PC-3 (cell line): ENCODE measurements around the gene TMEM11. TPM values are rescaled to one million over a fixed set of nuclear protein-coding genes. Genes with fewer than 3 reads are reported as not detected.

ENCODE experiments used
- ATAC-seq: fragments of 200-7000 bp; cut with Tn5 transposase; 2 replicates; pipeline ENCODE4 v1.9.1; 2020; ENCODE audit warnings: mild to moderate bottlenecking, moderate library complexity
- BruUV-seq: library from RNA; stranded (reverse); fragments of 400-500 nt; replicated peaks from 2 replicates; lab custom pipeline; 2021; lab: Mats Ljungman, UMichigan
- CTCF ChIA-PET: fragments of 300-600 bp; sonication (Branson Sonifier 250); formaldehyde crosslinking; loops from one replicate; lab custom pipeline; 2022; ENCODE audit warnings: antibody characterized with exemption; lab: Charles Lee
- POLR2A ChIA-PET: fragments of 300-600 bp; sonication (Branson Sonifier 250); formaldehyde crosslinking; loops from one replicate; lab custom pipeline; 2022; ENCODE audit warnings: antibody characterized with exemption; ENCODE audit not compliant: unreplicated experiment; lab: Charles Lee
- DNase-seq: peaks from one replicate; pipeline ENCODE4 v3.0.0-alpha.2; 2015
- H2AFZ ChIP-seq: fragments of 300-600 bp; sonication (generic); 2 replicates; pipeline ENCODE4 v1.6.0; 2016; ENCODE audit warnings: antibody characterized with exemption, low read length
- H3F3A ChIP-seq: fragments of 300-600 bp; sonication (generic); one replicate; pipeline ENCODE4 v1.6.0; 2017; ENCODE audit warnings: antibody characterized with exemption, low read length, control low read depth, mild to moderate bottlenecking; ENCODE audit not compliant: unreplicated experiment
- H3K27ac ChIP-seq: fragments of 300-600 bp; sonication (generic); 2 replicates; pipeline ENCODE4 v1.5.1; 2016; ENCODE audit warnings: mild to moderate bottlenecking, low read length
- H3K27me3 ChIP-seq: fragments of 300-600 bp; sonication (generic); 2 replicates; pipeline ENCODE4 v1.6.1; 2016; ENCODE audit warnings: low read length, mixed read lengths
- H3K36me3 ChIP-seq: fragments of 300-600 bp; sonication (generic); 2 replicates; pipeline ENCODE4 v1.6.1; 2016; ENCODE audit warnings: low read depth, mixed run types, low read length, mixed read lengths
- H3K4me1 ChIP-seq: fragments of 300-600 bp; sonication (generic); 2 replicates; pipeline ENCODE4 v1.5.1; 2016; ENCODE audit warnings: low read length; ENCODE audit not compliant: insufficient read depth
- H3K4me2 ChIP-seq: fragments of 300-600 bp; sonication (generic); 2 replicates; pipeline ENCODE4 v1.6.0; 2016; ENCODE audit warnings: low read length
- H3K4me3 ChIP-seq: fragments of 300-600 bp; sonication (generic); 2 replicates; pipeline ENCODE4 v1.5.1; 2016; ENCODE audit warnings: mild to moderate bottlenecking, low read length, mixed read lengths
- H3K79me2 ChIP-seq: fragments of 300-600 bp; sonication (generic); 2 replicates; pipeline ENCODE4 v1.6.1; 2017; ENCODE audit warnings: low read length, mixed read lengths
- H3K9ac ChIP-seq: fragments of 300-600 bp; sonication (generic); 2 replicates; pipeline ENCODE4 v1.6.0; 2016; ENCODE audit warnings: mild to moderate bottlenecking, low read length
- H3K9me2 ChIP-seq: fragments of 300-600 bp; sonication (generic); replicated peaks from 2 replicates; pipeline ENCODE4 v1.6.1; 2016; ENCODE audit warnings: mixed run types, low read length, mixed read lengths
- H3K9me3 ChIP-seq: fragments of 300-600 bp; sonication (generic); 2 replicates; pipeline ENCODE4 v1.6.1; 2016; ENCODE audit warnings: low read length, mixed read lengths
- H4K20me1 ChIP-seq: fragments of 300-600 bp; sonication (generic); 2 replicates; pipeline ENCODE4 v1.6.1; 2016; ENCODE audit warnings: low read length, mixed read lengths
- EZH2 ChIP-seq: fragments of 300-600 bp; sonication (generic); IDR thresholded peaks from one replicate; pipeline ENCODE4 v1.6.1; 2017; ENCODE audit warnings: antibody characterized with exemption, mild to moderate bottlenecking, low read length; ENCODE audit not compliant: unreplicated experiment
- EZH2phosphoT487 ChIP-seq: fragments of 300-600 bp; sonication (generic); IDR thresholded peaks from 2 replicates; pipeline ENCODE4 v1.6.1; 2018; ENCODE audit warnings: mild to moderate bottlenecking, antibody characterized with exemption, low read length, borderline replicate concordance
- intact Hi-C: fragments of 100-400 bp; cut with micrococcal nuclease; formaldehyde crosslinking; loops from 2 replicates; pipeline ENCODE4 v1.9.0; 2023
- total RNA-seq: library from RNA; depleted of rRNA; stranded (reverse); fragments of >200 nt; gene quantifications from 2 replicates; pipeline ENCODE4 v1.2.3, GENCODE V29; 2014
- TF ChIP-seq, protein P1 (sequence below): fragments of 300-600 bp; sonication (generic); conservative IDR thresholded peaks from 2 replicates; pipeline ENCODE4 v1.5.1; 2017; ENCODE audit warnings: antibody characterized with exemption, low read depth, mild to moderate bottlenecking, low read length

Gene TMEM11
- total RNA-seq, 1 experiment from 2014 or later: 70.8 TPM

DNA sequence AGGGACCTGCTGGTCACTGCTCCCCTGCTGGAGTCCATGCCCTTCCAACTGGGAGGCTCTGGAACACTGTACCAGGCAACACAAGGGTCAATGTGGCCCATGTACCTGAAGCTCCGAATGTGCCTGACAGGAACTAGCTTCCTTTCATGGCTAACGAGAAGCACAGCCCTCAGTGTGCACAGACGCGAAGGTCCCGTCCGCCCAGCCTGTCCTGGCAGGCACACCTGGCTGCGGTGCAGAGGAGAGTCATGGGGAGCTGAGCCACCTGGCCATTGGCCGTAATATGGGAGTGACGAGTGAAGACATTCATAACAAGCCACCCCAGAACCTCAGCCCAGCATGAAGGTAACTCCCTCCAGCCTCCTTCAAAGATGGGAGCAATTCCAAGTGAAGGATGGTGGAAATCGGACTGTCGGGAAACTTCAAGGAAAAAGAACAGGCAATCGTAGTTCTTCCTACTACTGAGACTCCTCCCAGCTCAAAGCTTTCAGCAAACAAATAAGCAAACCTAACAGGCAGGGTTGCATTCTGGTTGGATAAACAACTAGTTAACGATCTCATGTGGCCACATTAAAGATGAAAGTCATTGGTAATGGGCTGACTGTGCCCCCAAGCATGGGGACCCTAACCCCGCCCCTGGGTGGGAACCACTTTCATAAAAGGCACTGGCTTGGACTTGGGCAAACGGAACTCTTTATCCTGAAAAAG is 13.2 kb downstream of the TMEM11 start:
- H3F3A ChIP-seq: no peaks in the 10 kb centered on the region
- H3K4me2 ChIP-seq: no peak overlapping the region
- DNase-seq (no peak), ATAC-seq (no peak)
- intact Hi-C loops: no loop called here
- peaks cover 6% of the 10 kb centered on the region; the same call in 1 of the 2 replicates for H3K4me1 ChIP-seq
- H3K36me3 ChIP-seq: peaks cover 26% of the 10 kb centered on the region
- no peaks in the 10 kb centered on the region for H3K9me3 ChIP-seq
- CTCF ChIA-PET: no interaction called here
- TF ChIP-seq EZH2phosphoT487 (no peak), EZH2 (no peak)
- TF ChIP-seq, protein P1, sequence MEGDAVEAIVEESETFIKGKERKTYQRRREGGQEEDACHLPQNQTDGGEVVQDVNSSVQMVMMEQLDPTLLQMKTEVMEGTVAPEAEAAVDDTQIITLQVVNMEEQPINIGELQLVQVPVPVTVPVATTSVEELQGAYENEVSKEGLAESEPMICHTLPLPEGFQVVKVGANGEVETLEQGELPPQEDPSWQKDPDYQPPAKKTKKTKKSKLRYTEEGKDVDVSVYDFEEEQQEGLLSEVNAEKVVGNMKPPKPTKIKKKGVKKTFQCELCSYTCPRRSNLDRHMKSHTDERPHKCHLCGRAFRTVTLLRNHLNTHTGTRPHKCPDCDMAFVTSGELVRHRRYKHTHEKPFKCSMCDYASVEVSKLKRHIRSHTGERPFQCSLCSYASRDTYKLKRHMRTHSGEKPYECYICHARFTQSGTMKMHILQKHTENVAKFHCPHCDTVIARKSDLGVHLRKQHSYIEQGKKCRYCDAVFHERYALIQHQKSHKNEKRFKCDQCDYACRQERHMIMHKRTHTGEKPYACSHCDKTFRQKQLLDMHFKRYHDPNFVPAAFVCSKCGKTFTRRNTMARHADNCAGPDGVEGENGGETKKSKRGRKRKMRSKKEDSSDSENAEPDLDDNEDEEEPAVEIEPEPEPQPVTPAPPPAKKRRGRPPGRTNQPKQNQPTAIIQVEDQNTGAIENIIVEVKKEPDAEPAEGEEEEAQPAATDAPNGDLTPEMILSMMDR: no peak
- no peak overlapping the region for H3K27ac ChIP-seq
- peaks cover 86% of the 10 kb centered on the region for H3K79me2 ChIP-seq
- peaks cover 63% of the 10 kb centered on the region for H4K20me1 ChIP-seq
- BruUV-seq: no TSS peak
- no peaks in the 10 kb centered on the region for H3K27me3 ChIP-seq
- H3K4me3 ChIP-seq: no peak overlapping the region
- H3K9me2 ChIP-seq: no peaks in the 10 kb centered on the region
- POLR2A ChIA-PET: no interaction called here
- H3K9ac ChIP-seq: no peak overlapping the region
- no peak overlapping the region for H2AFZ ChIP-seq

DNA sequence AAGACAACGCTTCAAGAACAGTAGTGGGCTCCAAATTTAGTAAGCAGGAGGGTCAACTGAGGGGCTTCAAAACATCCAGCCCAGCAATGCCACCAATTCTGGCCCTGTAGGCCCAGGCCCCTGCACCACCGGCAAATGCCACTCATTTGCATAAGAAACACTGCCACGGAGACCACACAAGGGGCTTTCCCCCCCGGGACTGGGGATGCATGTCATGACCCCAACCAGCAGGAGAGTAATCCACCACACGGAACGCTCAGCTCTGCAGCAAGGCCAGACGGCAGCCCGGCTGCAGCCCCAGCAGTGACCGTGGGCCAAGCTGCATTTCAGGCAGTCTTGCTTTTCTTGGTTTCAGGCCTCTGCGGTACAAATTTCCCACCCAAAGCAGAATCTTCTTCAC is 14.1 kb downstream of the TMEM11 start:
- Histone ChIP-seq H3K27me3 (no peaks in the 10 kb centered on the region), H3K9me2 (no peaks in the 10 kb centered on the region), H4K20me1 (peaks cover 54% of the 10 kb centered on the region), H3K9ac (no peak overlapping the region), H3K9me3 (no peaks in the 10 kb centered on the region), H3K4me2 (no peak overlapping the region), H3K4me1 (peaks cover 6% of the 10 kb centered on the region; the same call in 1 of the 2 replicates), H3K27ac (no peak overlapping the region), H3K79me2 (peaks cover 77% of the 10 kb centered on the region), H3F3A (no peaks in the 10 kb centered on the region), H3K4me3 (no peak overlapping the region), H2AFZ (no peak overlapping the region), H3K36me3 (peaks cover 26% of the 10 kb centered on the region)
- ATAC-seq (no peak), DNase-seq (no peak)
- ChIA-PET CTCF (no interaction called here), POLR2A (no interaction called here)
- BruUV-seq: no TSS peak
- intact Hi-C loops: no loop called here
- TF ChIP-seq EZH2phosphoT487: no peak
- TF ChIP-seq, protein P1: no peak
- no peak for TF ChIP-seq EZH2

DNA sequence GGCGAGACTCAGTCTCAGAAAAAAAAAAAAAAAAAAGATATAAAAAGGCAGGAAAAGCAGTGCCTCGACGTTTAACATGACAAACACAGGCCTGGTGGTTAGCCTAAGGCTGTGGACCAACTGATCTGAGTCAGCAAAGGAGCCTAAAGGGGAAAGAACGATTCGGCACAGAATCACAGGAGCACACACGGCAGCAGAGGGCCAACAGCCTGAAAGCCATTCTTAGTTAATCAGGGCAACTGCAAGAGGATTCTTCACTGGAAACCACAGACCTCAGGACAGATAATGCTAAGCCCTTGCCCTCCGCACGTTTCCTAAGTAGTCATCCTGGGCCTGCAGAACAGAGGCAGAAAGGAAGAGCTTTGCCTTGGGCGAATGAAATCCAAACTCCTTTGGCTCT is 14.7 kb downstream of the TMEM11 start:
- Histone ChIP-seq H3F3A (no peaks in the 10 kb centered on the region), H3K9me3 (no peaks in the 10 kb centered on the region), H2AFZ (no peak overlapping the region), H3K4me3 (no peak overlapping the region), H3K79me2 (peaks cover 72% of the 10 kb centered on the region), H3K4me1 (peaks cover 6% of the 10 kb centered on the region; the same call in 1 of the 2 replicates), H3K27me3 (no peaks in the 10 kb centered on the region), H3K9ac (no peak overlapping the region), H3K27ac (no peak overlapping the region), H3K36me3 (peaks cover 26% of the 10 kb centered on the region), H3K9me2 (no peaks in the 10 kb centered on the region), H4K20me1 (peaks cover 51% of the 10 kb centered on the region), H3K4me2 (peak overlapping the region; percentile 21; the same call in 1 of the 2 replicates)
- no TSS peak for BruUV-seq
- intact Hi-C loops: no loop called here
- no peak for TF ChIP-seq EZH2
- TF ChIP-seq EZH2phosphoT487: no peak
- TF ChIP-seq, protein P1: no peak
- ChIA-PET POLR2A (no interaction called here), CTCF (no interaction called here)
- ATAC-seq (no peak), DNase-seq (peak; percentile 60)
